Uterus (tissue), 2 donors: Measurements from ENCODE around the gene TYW1.
"Not testable (repeated sequence)": the region's sequence is repeated elsewhere in the genome, so short reads cannot be mapped to it uniquely, and the experiment has no call there.

Experiments
- CTCF ChIP-seq, 4 experiments: fragments of 200-600 bp in 2 of 4; fragments of 450-650 bp in 2 of 4; sonication (generic) in 2 of 4; IDR thresholded peaks; one replicate each; pipeline ENCODE4 v1.5.1; 2016 to 2019; ENCODE audit warnings: antibody characterized with exemption in 4 of 4, mild to moderate bottlenecking in 2 of 4, moderate library complexity in 1 of 4
- POLR2A ChIP-seq, 2 donors: fragments of 450-650 bp; IDR thresholded peaks; one replicate each; pipeline ENCODE4 v1.6.1; 2016; ENCODE audit warnings: antibody characterized with exemption in 2 of 2, mild to moderate bottlenecking in 1 of 2, moderate library complexity in 1 of 2

GRCh38 chr7:67111342-67111741, 114.7 kb downstream of the TYW1 start:
- not testable (repeated sequence) for TF ChIP-seq CTCF, POLR2A (IDR thresholded peaks at IDR 0.05)
